Spleen (tissue), 11 donors: ENCODE results near the gene NFYB. TPM values are rescaled to one million over a fixed set of nuclear protein-coding genes. Genes with fewer than 3 reads are reported as not detected.
"Not testable (repeated sequence)": the region's sequence is repeated elsewhere in the genome, so short reads cannot be mapped to it uniquely, and the experiment has no call there.

Experiments used
- DNase-seq: peaks from one replicate; pipeline ENCODE4 v3.0.0-alpha.2; 2020
- H3K27ac ChIP-seq, 8 donors: fragments of 200-600 bp; sonication (generic) in 7 of 8; 1 replicate in 4 of 8; 2 replicates in 4 of 8; pipeline versions ENCODE4 v1.5.0 to v1.8.0; 2016 to 2021; ENCODE audit warnings: inconsistent platforms in 4 of 8, mild to moderate bottlenecking in 4 of 8, moderate library complexity in 1 of 8
- H3K27me3 ChIP-seq, 7 donors: fragments of 200-600 bp; sonication (generic) in 6 of 7; replicated peaks in 1 of 7; 1 replicate in 4 of 7; 2 replicates in 3 of 7; pipeline versions ENCODE4 v1.5.0 to v1.8.0; 2016 to 2021; ENCODE audit warnings: inconsistent platforms in 3 of 7, mild to moderate bottlenecking in 1 of 7
- H3K36me3 ChIP-seq, 6 donors: fragments of 200-600 bp; sonication (generic) in 5 of 6; 1 replicate in 4 of 6; 2 replicates in 2 of 6; pipeline versions ENCODE4 v1.5.0 to v1.8.0; 2016 to 2021; ENCODE audit warnings: inconsistent platforms in 2 of 6
- H3K4me1 ChIP-seq, 6 donors: fragments of 200-600 bp; sonication (generic) in 5 of 6; 1 replicate in 3 of 6; 2 replicates in 3 of 6; pipeline versions ENCODE4 v1.5.0 to v1.8.0; 2016 to 2021; ENCODE audit warnings: inconsistent platforms in 3 of 6
- H3K4me3 ChIP-seq, 8 donors: fragments of 200-600 bp; sonication (generic) in 7 of 8; 1 replicate in 4 of 8; 2 replicates in 4 of 8; pipeline versions ENCODE4 v1.5.0 to v1.8.0; 2016 to 2021; ENCODE audit warnings: inconsistent platforms in 4 of 8, mild to moderate bottlenecking in 4 of 8, moderate library complexity in 2 of 8
- H3K9me3 ChIP-seq, 8 donors: fragments of 200-600 bp; sonication (generic) in 7 of 8; 1 replicate in 4 of 8; 2 replicates in 4 of 8; pipeline versions ENCODE4 v1.5.0 to v1.8.0; 2016 to 2021; ENCODE audit warnings: inconsistent platforms in 4 of 8
- CTCF ChIP-seq, 11 experiments: fragments of 200-600 bp in 7 of 11; fragments of 450-650 bp in 4 of 11; sonication (generic) in 4 of 11; IDR thresholded peaks in 8 of 11; conservative IDR thresholded peaks in 3 of 11; 1 replicate in 7 of 11; 2 replicates in 4 of 11; pipeline versions ENCODE4 v1.4.0 to v1.8.0; 2016 to 2021; ENCODE audit warnings: antibody characterized with exemption in 11 of 11, inconsistent platforms in 4 of 11, mild to moderate bottlenecking in 1 of 11
- POLR2A ChIP-seq, 3 donors: fragments of 450-650 bp; IDR thresholded peaks; one replicate each; pipeline ENCODE4 v1.5.1; 2017; ENCODE audit warnings: antibody characterized with exemption in 3 of 3, mild to moderate bottlenecking in 1 of 3
- POLR2AphosphoS5 ChIP-seq, 3 donors: sonication (generic); formaldehyde crosslinking; IDR thresholded peaks; one replicate each; pipeline ENCODE4 v1.5.1; 2017; ENCODE audit warnings: antibody characterized with exemption in 3 of 3
- WGBS, 5 donors: extraction: QIAGEN DNeasy Blood & Tissue Kit in 3 of 5; methylation state at CpG; one replicate each; pipeline versions ENCODE4 v1.1.5 to v1.1.7; 2013 to 2018; 5-methylcytosine and 5-hydroxymethylcytosine counted together
- intact Hi-C: fragments of 100-400 bp; cut with DNase I; formaldehyde crosslinking; loops from one replicate; pipeline ENCODE4 v1.15.0; 2023; ENCODE audit warnings: low total_unique reads
- polyA plus RNA-seq, 3 donors: library from polyadenylated mRNA; stranded (reverse); fragments of 200-250 nt; gene quantifications; one replicate each; pipeline ENCODE4 v1.2.1, GENCODE V29; 2013
- total RNA-seq, 7 donors: library from RNA; depleted of rRNA in 3 of 7; stranded (reverse); fragments of >200 nt in 3 of 7; fragmentation: NEBNext Ultra II Directional in 4 of 7; extraction: Animal tissue kit (Norgen Biotek cat#: 25700) in 4 of 7; gene quantifications; one replicate each; pipeline versions ENCODE4 v1.1.0 to v1.2.1, GENCODE V29; 2016 to 2021
- donor health status: healthy with polysubstance abuse.
- donor health status: DM: no; HTN: no; CAD: no; lungs with moderate emphysema.
- donor health status: DM: no; HTN: no; CAD: no.
- donor health status: Bipolar disorder and iron deficiency.
- donor health status: healthy.
- donor health status: DM: no; HTN: no; CAD: no.
- donor health status: DM: yes; HTN: yes; CAD: no.

Gene NFYB
- total and polyA plus RNA-seq, 10 donors: 21.1 to 28.3 (median 25.6) TPM

GRCh38 chr12:104166465-104166864, 28.5 kb upstream of the NFYB start:
- H3K4me3 ChIP-seq: no peak overlapping the region
- no peak for DNase-seq
- 84 to 94% (median 89%) methylated on average over 6 of the region's 6 CpGs for WGBS, 5 donors
- H3K9me3 ChIP-seq: no peaks in the 10 kb centered on the region
- peaks cover 0 to 34% (median 0%) of the 10 kb centered on the region in 7 donors for H3K27me3 ChIP-seq
- TF ChIP-seq POLR2AphosphoS5 (IDR thresholded peaks at IDR 0.05) (no peak), CTCF (IDR thresholded peaks at IDR 0.05 in 8 of 11, conservative IDR thresholded peaks at IDR 0.05 in 3 of 11) (no peak), POLR2A (IDR thresholded peaks at IDR 0.05) (no peak)
- H3K4me1 ChIP-seq: peaks cover 3 to 21% (median 7%) of the 10 kb centered on the region in 6 donors
- no peaks in the 10 kb centered on the region for H3K36me3 ChIP-seq
- intact Hi-C loops: no loop called here
- peak overlapping the region in 1 of 8 donors; percentile 54 for H3K27ac ChIP-seq

GRCh38 chr12:104165801-104166200, 27.8 kb upstream of the NFYB start:
- no peak for DNase-seq
- H3K27ac ChIP-seq: peak overlapping the region in 1 of 8 donors; percentile 54
- intact Hi-C loops: no loop called here
- H3K36me3 ChIP-seq: no peaks in the 10 kb centered on the region
- H3K27me3 ChIP-seq: peaks cover 0 to 30% (median 0%) of the 10 kb centered on the region in 7 donors
- no peaks in the 10 kb centered on the region for H3K9me3 ChIP-seq
- no peak overlapping the region for H3K4me3 ChIP-seq
- no peak for TF ChIP-seq POLR2A (IDR thresholded peaks at IDR 0.05)
- TF ChIP-seq CTCF (IDR thresholded peaks at IDR 0.05 in 8 of 11, conservative IDR thresholded peaks at IDR 0.05 in 3 of 11): no peak
- peak in 1 of 3 donors; percentile 7 for TF ChIP-seq POLR2AphosphoS5 (IDR thresholded peaks at IDR 0.05)
- H3K4me1 ChIP-seq: peaks cover 0 to 15% (median under 1%) of the 10 kb centered on the region in 6 donors
- 65 to 81% (median 75%) methylated on average over 2 of the region's 2 CpGs for WGBS, 5 donors

- TF ChIP-seq POLR2AphosphoS5 (IDR thresholded peaks at IDR 0.05) (no peak), POLR2A (IDR thresholded peaks at IDR 0.05) (no peak), CTCF (IDR thresholded peaks at IDR 0.05 in 8 of 11, conservative IDR thresholded peaks at IDR 0.05 in 3 of 11) (no peak)
- no peak for DNase-seq
- no peaks in the 10 kb centered on the region for H3K9me3 ChIP-seq
These were observed 26.6 kb upstream of the NFYB start for GRCh38 chr12:104164634-104165033.

GRCh38 chr12:104163631-104164030, 25.6 kb upstream of the NFYB start:
- no peak for DNase-seq
- Histone ChIP-seq H3K27ac (no peak overlapping the region), H3K27me3 (peaks cover 0 to 10% (median 0%) of the 10 kb centered on the region in 7 donors), H3K36me3 (no peaks in the 10 kb centered on the region), H3K4me3 (no peak overlapping the region), H3K9me3 (no peaks in the 10 kb centered on the region), H3K4me1 (peaks cover 0 to 14% (median 0%) of the 10 kb centered on the region in 6 donors)
- intact Hi-C loops: no loop called here
- no peak for TF ChIP-seq CTCF (IDR thresholded peaks at IDR 0.05 in 8 of 11, conservative IDR thresholded peaks at IDR 0.05 in 3 of 11)
- TF ChIP-seq POLR2AphosphoS5 (IDR thresholded peaks at IDR 0.05): no peak
- no peak for TF ChIP-seq POLR2A (IDR thresholded peaks at IDR 0.05)
- WGBS, 5 donors: 88 to 94% (median 92%) methylated on average over 4 of the region's 4 CpGs

More at GRCh38 chr12:104164634-104165033, 26.6 kb upstream of the NFYB start:
- 39 to 97% (median 58%) methylated on average over 1 of the region's 1 CpG for WGBS, 5 donors
- intact Hi-C loops: no loop called here
- Histone ChIP-seq H3K27ac (peak overlapping the region in 1 of 8 donors; percentile 46), H3K27me3 (peaks cover 0 to 18% (median 0%) of the 10 kb centered on the region in 7 donors), H3K4me1 (peaks cover 0 to 14% (median 0%) of the 10 kb centered on the region in 6 donors), H3K36me3 (no peaks in the 10 kb centered on the region), H3K4me3 (no peak overlapping the region)

- H3K9me3 ChIP-seq, H3K4me3 ChIP-seq, H3K36me3 ChIP-seq, H3K27me3 ChIP-seq, intact Hi-C loops, H3K27ac ChIP-seq, DNase-seq: not testable (repeated sequence)
- peaks cover 0 to 14% (median 0%) of the 10 kb centered on the region in 6 donors for H3K4me1 ChIP-seq
- 70 to 84% (median 80%) methylated on average over 3 of the region's 3 CpGs for WGBS, 5 donors
These were observed 25.0 kb upstream of the NFYB start for GRCh38 chr12:104163028-104163427.
